OCI-LY3 (cell line): ENCODE data around the gene CEBPE.

ENCODE experiments used
- H2AFZ ChIP-seq: fragments of 200-600, 300-600 bp; shearing (Covaris generic); 2 replicates; pipeline ENCODE4 v1.6.0; 2014; ENCODE audit warnings: antibody characterized with exemption, low read depth, low read length
- H3K27ac ChIP-seq: fragments of 200-600, 300-600 bp; sonication (generic); 2 replicates; pipeline ENCODE4 v1.5.1; 2014; ENCODE audit warnings: mild to moderate bottlenecking, low read length, moderate library complexity, mixed read lengths
- H3K27me3 ChIP-seq: fragments of 200-600, 300-600 bp; sonication (generic); 2 replicates; pipeline ENCODE4 v1.6.1; 2014; ENCODE audit warnings: low read depth, low read length, mixed read lengths
- H3K36me3 ChIP-seq: fragments of 200-600, 300-600 bp; sonication (generic); replicated peaks from 2 replicates; pipeline ENCODE3; 2014; ENCODE audit warnings: low read depth, low read length, mixed read lengths
- H3K4me1 ChIP-seq: fragments of 300-600, 200-600 bp; sonication (generic); 2 replicates; pipeline ENCODE4 v1.6.1; 2014; ENCODE audit warnings: low read length, mixed read lengths
- H3K4me2 ChIP-seq: fragments of 200-600, 300-600 bp; sonication (generic); 2 replicates; pipeline ENCODE4 v1.6.1; 2014; ENCODE audit warnings: low read length, mixed read lengths
- H3K4me3 ChIP-seq: fragments of 300-600, 200-600 bp; sonication (generic); 2 replicates; pipeline ENCODE4 v1.5.1; 2014; ENCODE audit warnings: antibody characterized with exemption, mild to moderate bottlenecking, low read length, moderate library complexity
- H3K79me2 ChIP-seq: fragments of 300-600, 200-600 bp; shearing (Covaris generic); 2 replicates; pipeline ENCODE4 v1.6.1; 2014; ENCODE audit warnings: mild to moderate bottlenecking, low read length, mixed read lengths
- H3K9ac ChIP-seq: fragments of 300-600, 200-600 bp; shearing (Covaris generic); 2 replicates; pipeline ENCODE4 v1.6.0; 2014; ENCODE audit warnings: mild to moderate bottlenecking, low read length, moderate library complexity
- H3K9me3 ChIP-seq: fragments of 200-600, 300-600 bp; shearing (Covaris generic); 2 replicates; pipeline ENCODE4 v1.6.1; 2014; ENCODE audit warnings: low read length, mixed read lengths; ENCODE audit not compliant: insufficient read depth
- H4K20me1 ChIP-seq: fragments of 200-600, 300-600 bp; sonication (generic); 2 replicates; pipeline ENCODE4 v1.6.1; 2016; ENCODE audit warnings: low read length, mixed read lengths; ENCODE audit not compliant: insufficient read depth
- EZH2phosphoT487 ChIP-seq: fragments of 200-600 bp; shearing (Covaris generic); IDR thresholded peaks from 2 replicates; pipeline ENCODE4 v1.6.1; 2018; ENCODE audit warnings: antibody characterized with exemption, mixed run types, low read depth
- TF ChIP-seq, protein P1 (sequence below): fragments of 200-600, 300-600 bp; sonication (generic); IDR thresholded peaks from 2 replicates; pipeline ENCODE4 v1.5.1; 2014; ENCODE audit warnings: antibody characterized with exemption, low read length, low read depth

Gene CEBPE

DNA sequence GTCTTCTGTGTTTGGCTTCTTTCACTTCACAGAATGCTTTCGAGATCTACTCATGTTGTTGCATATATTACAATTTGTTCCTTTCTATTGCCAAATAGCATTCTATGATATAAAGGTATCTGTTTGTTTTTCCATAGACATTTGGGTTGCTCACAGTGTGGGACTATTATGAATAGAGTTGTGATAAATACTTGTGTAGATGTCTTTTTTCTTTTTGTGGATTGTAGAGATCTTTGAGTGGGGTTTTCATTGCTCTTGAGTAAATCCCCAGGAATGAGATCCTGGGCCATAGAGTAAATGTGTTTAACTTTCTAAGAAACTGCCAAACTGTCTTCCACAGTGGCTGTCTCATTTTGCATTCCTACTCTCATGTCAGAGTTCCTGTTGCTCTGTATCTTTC, 24.9 kb upstream of the CEBPE start:
- H3K36me3 ChIP-seq = no peaks in the 10 kb centered on the region
- H3K4me2 ChIP-seq = no peak overlapping the region
- H4K20me1 ChIP-seq = no peaks in the 10 kb centered on the region
- H3K4me1 ChIP-seq = no peaks in the 10 kb centered on the region
- no peaks in the 10 kb centered on the region for H3K9me3 ChIP-seq
- TF ChIP-seq, protein P1, sequence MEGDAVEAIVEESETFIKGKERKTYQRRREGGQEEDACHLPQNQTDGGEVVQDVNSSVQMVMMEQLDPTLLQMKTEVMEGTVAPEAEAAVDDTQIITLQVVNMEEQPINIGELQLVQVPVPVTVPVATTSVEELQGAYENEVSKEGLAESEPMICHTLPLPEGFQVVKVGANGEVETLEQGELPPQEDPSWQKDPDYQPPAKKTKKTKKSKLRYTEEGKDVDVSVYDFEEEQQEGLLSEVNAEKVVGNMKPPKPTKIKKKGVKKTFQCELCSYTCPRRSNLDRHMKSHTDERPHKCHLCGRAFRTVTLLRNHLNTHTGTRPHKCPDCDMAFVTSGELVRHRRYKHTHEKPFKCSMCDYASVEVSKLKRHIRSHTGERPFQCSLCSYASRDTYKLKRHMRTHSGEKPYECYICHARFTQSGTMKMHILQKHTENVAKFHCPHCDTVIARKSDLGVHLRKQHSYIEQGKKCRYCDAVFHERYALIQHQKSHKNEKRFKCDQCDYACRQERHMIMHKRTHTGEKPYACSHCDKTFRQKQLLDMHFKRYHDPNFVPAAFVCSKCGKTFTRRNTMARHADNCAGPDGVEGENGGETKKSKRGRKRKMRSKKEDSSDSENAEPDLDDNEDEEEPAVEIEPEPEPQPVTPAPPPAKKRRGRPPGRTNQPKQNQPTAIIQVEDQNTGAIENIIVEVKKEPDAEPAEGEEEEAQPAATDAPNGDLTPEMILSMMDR = no peak
- TF ChIP-seq EZH2phosphoT487 = no peak
- H3K4me3 ChIP-seq = no peak overlapping the region
- no peaks in the 10 kb centered on the region for H3K79me2 ChIP-seq
- H3K27me3 ChIP-seq = peaks cover 13% of the 10 kb centered on the region
- no peak overlapping the region for H3K9ac ChIP-seq
- H3K27ac ChIP-seq = no peak overlapping the region
- H2AFZ ChIP-seq = no peak overlapping the region

DNA sequence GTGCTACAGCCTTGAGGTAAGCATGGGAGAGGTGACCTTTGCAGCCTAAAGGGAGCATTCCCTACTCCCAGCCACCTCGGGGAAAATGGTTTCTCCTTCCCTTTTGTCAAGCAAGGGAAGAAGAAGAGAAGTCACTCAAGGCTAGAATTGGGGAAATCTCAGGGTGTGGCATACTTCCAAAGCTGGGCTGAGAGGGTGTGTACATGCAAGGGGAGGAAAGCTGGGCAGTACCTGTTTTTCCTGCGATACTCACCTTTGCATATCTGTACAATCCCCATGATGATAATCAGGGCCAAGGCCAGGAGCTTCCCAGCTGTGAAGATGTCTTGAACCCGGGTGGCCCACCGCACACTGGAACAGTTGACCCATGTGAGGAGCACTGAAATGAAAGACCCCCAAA, 23.8 kb upstream of the CEBPE start:
- Histone ChIP-seq H3K4me2 (no peak overlapping the region), H3K4me3 (no peak overlapping the region), H3K79me2 (no peaks in the 10 kb centered on the region), H4K20me1 (no peaks in the 10 kb centered on the region), H3K27me3 (peaks cover 13% of the 10 kb centered on the region), H3K9me3 (no peaks in the 10 kb centered on the region), H3K36me3 (no peaks in the 10 kb centered on the region), H3K27ac (no peak overlapping the region), H3K9ac (no peak overlapping the region), H2AFZ (no peak overlapping the region), H3K4me1 (no peaks in the 10 kb centered on the region)
- TF ChIP-seq, protein P1 = no peak
- TF ChIP-seq EZH2phosphoT487 = no peak

DNA sequence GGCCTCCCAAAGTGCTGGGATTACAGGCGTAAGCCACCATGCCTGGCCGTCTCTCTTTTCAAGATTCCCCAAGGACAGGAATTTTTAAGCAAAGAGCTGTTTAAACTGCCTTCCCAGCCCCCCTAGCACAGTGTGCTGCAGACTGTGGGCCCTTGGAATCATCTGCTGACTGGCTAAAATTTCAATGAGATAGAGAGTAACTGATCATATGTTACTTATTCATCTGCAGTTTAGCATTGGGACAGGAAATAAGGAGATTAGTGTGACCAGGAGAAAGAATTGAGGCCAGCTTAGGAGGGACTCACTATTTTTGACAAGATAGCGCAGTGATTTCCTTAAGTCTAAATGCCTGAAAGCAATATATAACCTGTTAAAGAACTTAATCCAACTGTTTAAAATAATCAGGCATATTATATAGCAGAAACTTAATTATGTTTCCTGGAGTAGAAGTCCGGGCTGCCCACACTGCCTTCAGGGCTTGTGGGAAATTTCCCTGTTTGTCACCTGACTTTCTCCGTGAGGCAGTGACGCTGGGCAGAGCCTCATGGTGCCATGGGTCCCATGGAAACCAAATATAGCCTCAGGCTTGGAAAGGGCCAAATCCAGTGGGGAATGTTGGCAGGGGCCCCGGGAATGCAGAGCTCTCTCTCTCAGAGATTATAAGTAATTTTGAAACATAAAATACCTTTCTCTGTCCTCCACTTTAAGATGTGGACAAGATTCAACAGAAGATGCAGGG, 22.8 kb upstream of the CEBPE start:
- H3K79me2 ChIP-seq = no peaks in the 10 kb centered on the region

DNA sequence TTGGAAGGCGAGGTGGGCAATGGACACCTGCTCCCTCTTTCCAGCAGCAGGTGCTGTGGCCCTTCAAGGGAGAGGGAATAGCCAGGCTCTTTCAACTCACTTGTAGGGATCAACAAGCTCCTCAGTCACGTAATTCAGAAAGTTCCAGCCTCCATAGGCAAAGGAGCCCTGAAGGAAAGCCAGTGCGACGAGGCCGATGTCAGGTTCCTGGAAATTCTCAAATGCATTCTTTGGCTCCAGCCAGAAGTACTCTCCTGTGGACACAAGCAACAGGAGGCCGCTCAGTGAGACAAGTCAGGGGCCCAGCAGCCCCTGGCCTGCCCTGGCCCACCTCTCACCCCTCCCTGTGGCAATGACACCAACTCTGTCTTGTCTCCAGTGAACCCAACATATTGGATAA, 21.3 kb upstream of the CEBPE start:
- Histone ChIP-seq H3K27me3 (peaks cover 13% of the 10 kb centered on the region), H3K9ac (no peak overlapping the region), H4K20me1 (no peaks in the 10 kb centered on the region), H3K4me3 (no peak overlapping the region), H3K79me2 (no peaks in the 10 kb centered on the region), H3K36me3 (no peaks in the 10 kb centered on the region), H2AFZ (no peak overlapping the region), H3K4me2 (no peak overlapping the region), H3K27ac (no peak overlapping the region), H3K9me3 (no peaks in the 10 kb centered on the region), H3K4me1 (no peaks in the 10 kb centered on the region)
- TF ChIP-seq, protein P1 = no peak
- no peak for TF ChIP-seq EZH2phosphoT487

More for the DNA sequence above, 22.8 kb upstream of the CEBPE start:
- Histone ChIP-seq H2AFZ (no peak overlapping the region), H3K36me3 (no peaks in the 10 kb centered on the region), H3K4me3 (no peak overlapping the region), H3K9ac (no peak overlapping the region), H4K20me1 (no peaks in the 10 kb centered on the region), H3K27ac (no peak overlapping the region), H3K4me1 (no peaks in the 10 kb centered on the region), H3K27me3 (peaks cover 13% of the 10 kb centered on the region), H3K9me3 (no peaks in the 10 kb centered on the region), H3K4me2 (no peak overlapping the region)
- TF ChIP-seq, protein P1 = no peak
- TF ChIP-seq EZH2phosphoT487 = no peak
